ENCODE results near the gene SLC25A11. TPM values are rescaled to one million over a fixed set of nuclear protein-coding genes. Genes with fewer than 3 reads are reported as not detected.

Gene SLC25A11
- total RNA-seq, 1 donor from 2014 or later: 60.2 TPM

- Mint-ChIP-seq H3K36me3 (peaks cover 5% of the 10 kb centered on the region), H3K4me1 (ENCODE audit: unreplicated experiment) (no peaks in the 10 kb centered on the region), H3K27me3 (no peaks in the 10 kb centered on the region), H3K4me3 (no peak overlapping the region), H3K27ac (no peak overlapping the region), H3K9me3 (no peaks in the 10 kb centered on the region)
- TF ChIP-seq, protein P1, sequence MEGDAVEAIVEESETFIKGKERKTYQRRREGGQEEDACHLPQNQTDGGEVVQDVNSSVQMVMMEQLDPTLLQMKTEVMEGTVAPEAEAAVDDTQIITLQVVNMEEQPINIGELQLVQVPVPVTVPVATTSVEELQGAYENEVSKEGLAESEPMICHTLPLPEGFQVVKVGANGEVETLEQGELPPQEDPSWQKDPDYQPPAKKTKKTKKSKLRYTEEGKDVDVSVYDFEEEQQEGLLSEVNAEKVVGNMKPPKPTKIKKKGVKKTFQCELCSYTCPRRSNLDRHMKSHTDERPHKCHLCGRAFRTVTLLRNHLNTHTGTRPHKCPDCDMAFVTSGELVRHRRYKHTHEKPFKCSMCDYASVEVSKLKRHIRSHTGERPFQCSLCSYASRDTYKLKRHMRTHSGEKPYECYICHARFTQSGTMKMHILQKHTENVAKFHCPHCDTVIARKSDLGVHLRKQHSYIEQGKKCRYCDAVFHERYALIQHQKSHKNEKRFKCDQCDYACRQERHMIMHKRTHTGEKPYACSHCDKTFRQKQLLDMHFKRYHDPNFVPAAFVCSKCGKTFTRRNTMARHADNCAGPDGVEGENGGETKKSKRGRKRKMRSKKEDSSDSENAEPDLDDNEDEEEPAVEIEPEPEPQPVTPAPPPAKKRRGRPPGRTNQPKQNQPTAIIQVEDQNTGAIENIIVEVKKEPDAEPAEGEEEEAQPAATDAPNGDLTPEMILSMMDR (conservative IDR thresholded peaks at IDR 0.05): no peak
- no peak for DNase-seq (ENCODE audit: extremely low spot score, unreplicated experiment)
These were observed 47.2 kb downstream of the SLC25A11 start for GRCh38 chr17:4892499-4893221.

DNA sequence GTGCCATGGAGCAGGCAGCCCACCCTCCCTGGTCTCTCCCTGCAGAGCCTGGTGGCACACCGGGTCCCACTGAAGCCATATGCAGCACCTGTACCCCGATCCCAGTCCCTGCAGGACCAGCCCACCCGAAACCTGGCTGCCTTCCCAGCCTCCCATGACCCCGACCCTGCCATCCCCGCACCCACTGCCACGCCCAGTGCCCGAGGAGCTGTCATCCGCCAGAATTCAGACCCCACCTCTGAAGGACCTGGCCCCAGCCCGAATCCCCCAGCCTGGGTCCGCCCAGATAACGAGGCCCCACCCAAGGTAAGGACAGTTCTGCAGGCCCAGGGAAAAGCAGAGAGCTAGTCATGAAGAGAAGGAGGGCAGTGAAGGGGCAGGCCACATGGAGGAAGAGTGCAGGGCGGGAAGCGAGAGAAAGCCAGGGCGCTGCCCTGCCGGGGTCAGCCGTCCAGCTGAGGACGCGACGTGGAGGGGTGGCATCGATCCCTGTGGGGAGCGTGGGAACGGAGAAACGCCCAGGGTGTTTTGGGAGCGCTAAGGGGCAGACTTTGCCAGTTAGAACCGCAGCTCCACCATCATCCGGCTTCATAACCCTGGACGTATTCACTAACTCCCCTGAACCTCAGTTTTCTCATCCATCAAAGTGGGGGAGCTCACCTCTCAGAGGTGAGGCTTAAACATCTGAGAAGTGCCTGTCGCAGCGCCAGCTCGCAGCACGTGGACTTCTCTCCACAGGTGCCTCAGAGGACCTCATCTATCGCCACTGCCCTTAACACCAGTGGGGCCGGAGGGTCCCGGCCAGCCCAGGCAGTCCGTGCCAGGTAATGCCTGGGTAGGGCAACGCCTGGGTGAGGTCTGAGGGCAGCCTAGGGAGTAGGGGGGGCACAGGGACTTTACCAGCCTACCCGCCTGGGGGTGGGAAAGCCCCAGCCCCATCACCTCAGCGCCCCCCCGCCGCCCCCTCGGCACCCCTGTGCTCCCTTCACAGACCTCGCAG, 48.1 kb downstream of the SLC25A11 start:
- H3K27me3 Mint-ChIP-seq: no peaks in the 10 kb centered on the region
- TF ChIP-seq, protein P1 (conservative IDR thresholded peaks at IDR 0.05): no peak
- no peak overlapping the region for H3K4me3 Mint-ChIP-seq
- no peaks in the 10 kb centered on the region for H3K9me3 Mint-ChIP-seq
- DNase-seq (ENCODE audit: extremely low spot score, unreplicated experiment): no peak
- H3K36me3 Mint-ChIP-seq: peaks cover 5% of the 10 kb centered on the region
- no peaks in the 10 kb centered on the region for H3K4me1 Mint-ChIP-seq (ENCODE audit: unreplicated experiment)
- H3K27ac Mint-ChIP-seq: no peak overlapping the region

DNA sequence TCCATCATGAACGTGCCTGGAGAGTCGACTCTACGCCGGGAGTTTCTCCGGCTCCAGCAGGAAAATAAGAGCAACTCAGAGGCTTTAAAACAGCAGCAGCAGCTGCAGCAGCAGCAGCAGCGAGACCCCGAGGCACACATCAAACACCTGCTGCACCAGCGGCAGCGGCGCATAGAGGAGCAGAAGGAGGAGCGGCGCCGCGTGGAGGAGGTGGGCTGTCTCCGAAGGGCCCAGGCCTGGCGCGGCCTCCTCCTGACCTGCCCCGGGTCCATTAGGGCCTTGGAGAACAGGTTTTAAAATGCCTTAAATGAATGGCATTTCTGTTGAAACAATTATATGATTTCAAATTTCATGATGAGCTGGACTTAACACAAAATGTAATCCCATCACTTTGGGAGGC, 52.3 kb downstream of the SLC25A11 start:
- H3K4me3 Mint-ChIP-seq: no peak overlapping the region
- H3K36me3 Mint-ChIP-seq: peaks cover 10% of the 10 kb centered on the region
- no peak overlapping the region for H3K27ac Mint-ChIP-seq
- H3K4me1 Mint-ChIP-seq (ENCODE audit: unreplicated experiment): no peaks in the 10 kb centered on the region
- DNase-seq (ENCODE audit: extremely low spot score, unreplicated experiment): no peak
- TF ChIP-seq, protein P1 (conservative IDR thresholded peaks at IDR 0.05): no peak
- no peaks in the 10 kb centered on the region for H3K9me3 Mint-ChIP-seq
- no peaks in the 10 kb centered on the region for H3K27me3 Mint-ChIP-seq

Small RNA genes lying within 50 kb of the gene (microRNA-seq; reads per million reads assigned to microRNA genes)
- gene MIR6864: not detected
- not detected for gene MIR6865

Other genes with a start within 250 kb of the SLC25A11 start
- 72.7 and 92.9 TPM in 2 replicates for gene PELP1, start 235.9 kb downstream of the SLC25A11 start, total RNA-seq (ENCODE audit: low replicate concordance)
- 22.9 and 47.4 TPM in 2 replicates for gene ARRB2, start 229.4 kb downstream of the SLC25A11 start, total RNA-seq (ENCODE audit: low replicate concordance)
- 17.6 and 21.8 TPM in 2 replicates for gene MED11, start 208.6 kb downstream of the SLC25A11 start, total RNA-seq (ENCODE audit: low replicate concordance)
- 0.70 and 1.4 TPM in 2 replicates for gene ZMYND15, start 200.2 kb downstream of the SLC25A11 start, total RNA-seq (ENCODE audit: low replicate concordance)
- gene CXCL16, start 200.1 kb downstream of the SLC25A11 start, total RNA-seq (ENCODE audit: low replicate concordance): 15.2 and 23.0 TPM in 2 replicates
- 5.3 and 9.6 TPM in 2 replicates for gene TM4SF5, start 168.2 kb downstream of the SLC25A11 start, total RNA-seq (ENCODE audit: low replicate concordance)
- 1.2 and 1.8 TPM in 2 replicates for gene VMO1, start 153.7 kb downstream of the SLC25A11 start, total RNA-seq (ENCODE audit: low replicate concordance)
- 4.7 and 9.8 TPM in 2 replicates for gene GLTPD2, start 151.1 kb downstream of the SLC25A11 start, total RNA-seq (ENCODE audit: low replicate concordance)
- 117 and 124 TPM in 2 replicates for gene PSMB6, start 143.9 kb downstream of the SLC25A11 start, total RNA-seq (ENCODE audit: low replicate concordance)
- 58.7 and 69.3 TPM in 2 replicates for gene PLD2, start 132.9 kb downstream of the SLC25A11 start, total RNA-seq (ENCODE audit: low replicate concordance)
- 111 and 204 TPM in 2 replicates for gene MINK1, start 106.7 kb downstream of the SLC25A11 start, total RNA-seq (ENCODE audit: low replicate concordance)
- gene C17orf107, start 40.5 kb downstream of the SLC25A11 start, total RNA-seq (ENCODE audit: low replicate concordance): 4.4 and 9.3 TPM in 2 replicates
- gene CHRNE, start 36.9 kb downstream of the SLC25A11 start, total RNA-seq (ENCODE audit: low replicate concordance): 0.27 and 0.52 TPM in 2 replicates
- gene GP1BA, start 7.8 kb downstream of the SLC25A11 start, total RNA-seq (ENCODE audit: low replicate concordance): not detected in 2 replicates
- 98.8 and 132 TPM in 2 replicates for gene RNF167, start 222 bp upstream of the SLC25A11 start, total RNA-seq (ENCODE audit: low replicate concordance)
- gene PFN1, start 8.5 kb upstream of the SLC25A11 start, total RNA-seq (ENCODE audit: low replicate concordance): 404 and 455 TPM in 2 replicates
- gene ENO3, start 11.1 kb upstream of the SLC25A11 start, total RNA-seq (ENCODE audit: low replicate concordance): 4.8 and 24.0 TPM in 2 replicates
- 60.5 and 73.1 TPM in 2 replicates for gene SPAG7, start 27.8 kb upstream of the SLC25A11 start, total RNA-seq (ENCODE audit: low replicate concordance)
- 26.3 and 35.6 TPM in 2 replicates for gene CAMTA2, start 47.6 kb upstream of the SLC25A11 start, total RNA-seq (ENCODE audit: low replicate concordance)
- gene INCA1, start 57.5 kb upstream of the SLC25A11 start, total RNA-seq (ENCODE audit: low replicate concordance): 0.72 and 0.86 TPM in 2 replicates
- 102 and 130 TPM in 2 replicates for gene KIF1C, start 57.9 kb upstream of the SLC25A11 start, total RNA-seq (ENCODE audit: low replicate concordance)
- gene SLC52A1, start 95.4 kb upstream of the SLC25A11 start, total RNA-seq (ENCODE audit: low replicate concordance): 0.19 and 1.5 TPM in 2 replicates
- gene ZFP3, start 138.4 kb upstream of the SLC25A11 start, total RNA-seq (ENCODE audit: low replicate concordance): 0.53 and 2.3 TPM in 2 replicates
- gene ZNF232, start 171.8 kb upstream of the SLC25A11 start, total RNA-seq (ENCODE audit: low replicate concordance): 16.2 and 25.8 TPM in 2 replicates
- gene USP6, start 176.0 kb upstream of the SLC25A11 start, total RNA-seq (ENCODE audit: low replicate concordance): 0.07 and 0.22 TPM in 2 replicates

Measured in type B pancreatic cell (in vitro differentiated cells).